HG02610 (cell line): ENCODE data around the gene ABCA6.

Source experiments
- ATAC-seq: cut with Tn5 transposase; IDR thresholded peaks from one replicate; pipeline ENCODE4 v1.9.1; 2021; ENCODE audit warnings: mild to moderate bottlenecking, moderate library complexity; ENCODE audit not compliant: unreplicated experiment

Gene ABCA6

GRCh38 chr17:69143683-69144231 is 2.1 kb upstream of the ABCA6 start:
- ATAC-seq = no peak

- no peak for ATAC-seq
Measured at GRCh38 chr17:69143151-69143550, 1.5 kb upstream of the ABCA6 start.

- ATAC-seq = no peak
Measured at GRCh38 chr17:69142175-69142802, 594 bp upstream of the ABCA6 start.

GRCh38 chr17:69134112-69134511 is 7.6 kb downstream of the ABCA6 start:
- no peak for ATAC-seq

GRCh38 chr17:69130627-69131296 is 10.9 kb downstream of the ABCA6 start:
- no peak for ATAC-seq

GRCh38 chr17:69123626-69124025 is 18.1 kb downstream of the ABCA6 start:
- ATAC-seq = no peak

GRCh38 chr17:69122065-69122464 is 19.6 kb downstream of the ABCA6 start:
- no peak for ATAC-seq

GRCh38 chr17:69117855-69118784 is 23.6 kb downstream of the ABCA6 start:
- peak; percentile 58 for ATAC-seq

- ATAC-seq = no peak
Measured at GRCh38 chr17:69111794-69112193, 29.9 kb downstream of the ABCA6 start.

- no peak for ATAC-seq
Measured at GRCh38 chr17:69105907-69106730, 35.6 kb downstream of the ABCA6 start.

- no peak for ATAC-seq
Measured at GRCh38 chr17:69103557-69104233, 38.0 kb downstream of the ABCA6 start.

- no peak for ATAC-seq
Measured at GRCh38 chr17:69098625-69099024, 43.1 kb downstream of the ABCA6 start.

GRCh38 chr17:69096541-69096940 is 45.2 kb downstream of the ABCA6 start:
- ATAC-seq = no peak

GRCh38 chr17:69093995-69094394 is 47.7 kb downstream of the ABCA6 start:
- ATAC-seq = no peak

- no peak for ATAC-seq
Measured at GRCh38 chr17:69093279-69093789, 48.4 kb downstream of the ABCA6 start.

- ATAC-seq = no peak
Measured at GRCh38 chr17:69090365-69090764, 51.3 kb downstream of the ABCA6 start.

- no peak for ATAC-seq
Measured at GRCh38 chr17:69088643-69089200, 53.0 kb downstream of the ABCA6 start.

GRCh38 chr17:69086641-69087040 is 55.1 kb downstream of the ABCA6 start:
- ATAC-seq = no peak

- no peak for ATAC-seq
Measured at GRCh38 chr17:69084911-69085310, 56.8 kb downstream of the ABCA6 start.
